ENCODE measurements around the gene MAMDC2. TPM values are rescaled to one million over a fixed set of nuclear protein-coding genes. Genes with fewer than 3 reads are reported as not detected.

Gene MAMDC2
- total and polyA plus RNA-seq, 2 of the 4 experiments (the other 2 are of a cell fraction), result 5.0 to 5.2 TPM

GRCh38 chr9:70257991-70258691 is 214.5 kb downstream of the MAMDC2 start:
- Histone ChIP-seq H3K79me1 (ENCODE audit: low read depth in 1 of 2, low read length in 2 of 2) (peaks cover 14 to 61% of the 10 kb centered on the region in 2 experiments), H2AK5ac (ENCODE audit: low read depth, low read length) (peak overlapping the region; percentile 96), H4K8ac (ENCODE audit: low read depth in 2 of 2, low read length in 2 of 2) (peak overlapping the region; percentile 99 to 100), H3K9me3 (ENCODE audit: control insufficient read depth, insufficient read depth, low read length) (0 out of 2 replicates have a peak, but pooled peaks cover 2% of the 10 kb centered on the region), H2BK120ac (ENCODE audit: low read depth, low read length) (peak overlapping the region; percentile 89), H3K4ac (ENCODE audit: low read depth, low read length) (peak overlapping the region; percentile 97), H3K4me2 (ENCODE audit: low read depth, low read length) (peak overlapping the region; percentile 81), H2BK20ac (ENCODE audit: low read depth, low read length) (peak overlapping the region; percentile 54; the same call in 1 of the 2 replicates), H4K20me1 (ENCODE audit: insufficient read depth, low read length) (peaks cover 20% of the 10 kb centered on the region), H3K18ac (ENCODE audit: low read depth, low read length) (peak overlapping the region; percentile 86), H3K9me1 (ENCODE audit: insufficient read depth, low read length) (0 out of 2 replicates have a peak, but pooled peaks cover 3% of the 10 kb centered on the region), H3K27me3 (ENCODE audit: control insufficient read depth, insufficient read depth, low read length) (no peaks in the 10 kb centered on the region), H3K9ac (ENCODE audit: low read depth, low read length) (peak overlapping the region; percentile 98), H2BK15ac (ENCODE audit: low read depth, low read length) (peak overlapping the region; percentile 97), H2BK5ac (ENCODE audit: low read depth, low read length, poor library complexity, severe bottlenecking) (peak overlapping the region; percentile 93), H3K4me1 (ENCODE audit: control insufficient read depth, insufficient read depth, low read length) (peaks cover 25% of the 10 kb centered on the region), H3K36me3 (ENCODE audit: control insufficient read depth, insufficient read depth, low read length) (peaks cover 9% of the 10 kb centered on the region; the same call in 1 of the 2 replicates), H3K14ac (replicated peaks; ENCODE audit: low read depth, low read length) (peak overlapping the region; percentile 99), H3K4me3 (ENCODE audit: insufficient read depth, low read depth, low read length) (peak overlapping the region; percentile 38), H3K23ac (ENCODE audit: low read depth, low read length) (peak overlapping the region; percentile 99), H2AK9ac (replicated peaks; ENCODE audit: low read depth, low read length, poor library complexity) (peak overlapping the region; percentile 99), H4K91ac (ENCODE audit: insufficient read depth, low read depth, low read length) (peak overlapping the region; percentile 97), H2AFZ (replicated peaks; ENCODE audit: low read length, poor library complexity) (peak overlapping the region; percentile 96), H4K5ac (ENCODE audit: low read depth, low read length) (peak overlapping the region; percentile 92), H3K27ac (ENCODE audit: insufficient read depth, low read length) (peak overlapping the region; percentile 97), H3K56ac (ENCODE audit: extremely low read depth, insufficient read depth, low read length) (peak overlapping the region; percentile 98)
- in situ Hi-C loops (cut with MboI; ENCODE audit: low sequenced_read_pairs), result no loop called here
- WGBS, 2 experiments (ENCODE audit: extremely low coverage in 2 of 2, insufficient read length in 1 of 2), result 8% methylated on average over 6 of the region's 27 CpGs; no CpG with 5 or more reads in 1 of the 2 experiments
- ChIA-PET POLR2A (ENCODE audit: unreplicated experiment) (interaction anchor here (0.7 to 0.9 kb wide), 2 partner anchors 282 to 392 kb away, joined by 3 read pairs; no protein-coding TSS in a partner anchor), CTCF (interaction anchor here (0.9 to 2.9 kb wide), 3 partner anchors 138 to 344 kb away, joined by 3 to 8 read pairs (median 6); no protein-coding TSS in a partner anchor)
- TF ChIP-seq FOS (IDR thresholded peaks at IDR 0.05; ENCODE audit: low read depth, low read length) (no peak), ELK1 (IDR thresholded peaks at IDR 0.05; ENCODE audit: borderline replicate concordance, low read depth, low read length) (no peak), MXI1 (IDR thresholded peaks at IDR 0.05; ENCODE audit: borderline replicate concordance, low read depth, low read length) (no peak)
- dilution Hi-C loops (cut with HindIII; ENCODE audit: low sequenced_read_pairs, unreplicated experiment), result no loop called here
- DNase-seq, result peak; percentile 48
- intact Hi-C loops (cut with micrococcal nuclease), result loop anchor here (1.0 to 10.0 kb wide), 4 partner anchors 137 to 345 kb away; partner anchors contain the start of gene KLF9
- TSS peak; percentile 87 for BruUV-seq (replicated peaks)
- peak; percentile 15 for ATAC-seq (ENCODE audit: low read depth)

Measured in IMR-90 (cell line).